Gastrocnemius medialis (tissue), 4 donors: ENCODE measurements around the gene PARP15. TPM values are rescaled to one million over a fixed set of nuclear protein-coding genes. Genes with fewer than 3 reads are reported as not detected.

Experiments
- ATAC-seq, 2 donors: fragments of 150-250 bp; one replicate each; pipeline ENCODE4 v1.9.1; 2016
- DNase-seq, 2 donors: peaks; one replicate each; pipeline ENCODE4 v3.0.0-alpha.2; 2019
- H3K27ac ChIP-seq, 4 donors: fragments of 200-600 bp; sonication (generic); 1 replicate in 1 of 4; 2 replicates in 3 of 4; pipeline ENCODE4 v1.5.1; 2016 to 2018; ENCODE audit warnings: mild to moderate bottlenecking in 2 of 4, moderate library complexity in 1 of 4
- H3K27me3 ChIP-seq, 3 donors: fragments of 200-600 bp; sonication (generic) in 2 of 3; 1 replicate in 1 of 3; 2 replicates in 2 of 3; pipeline versions ENCODE4 v1.5.1 to v1.6.0; 2016 to 2019; ENCODE audit warnings: mild to moderate bottlenecking in 1 of 3, moderate library complexity in 1 of 3
- H3K36me3 ChIP-seq, 2 donors: fragments of 200-600 bp; sonication (generic) in 1 of 2; one replicate each; pipeline ENCODE4 v1.5.1; 2017 to 2018
- H3K4me1 ChIP-seq, 2 donors: fragments of 200-600 bp; sonication (generic) in 1 of 2; one replicate each; pipeline ENCODE4 v1.5.1; 2016 to 2017; ENCODE audit warnings: mild to moderate bottlenecking in 2 of 2
- H3K4me3 ChIP-seq, 4 donors: fragments of 200-600 bp; sonication (generic) in 3 of 4; 1 replicate in 1 of 4; 2 replicates in 3 of 4; pipeline ENCODE4 v1.5.1; 2016 to 2019; ENCODE audit warnings: mild to moderate bottlenecking in 2 of 4
- H3K9me3 ChIP-seq, 3 donors: fragments of 200-600 bp; sonication (generic) in 2 of 3; 1 replicate in 1 of 3; 2 replicates in 2 of 3; pipeline ENCODE4 v1.5.1; 2016 to 2019
- CTCF ChIP-seq, 5 experiments: fragments of 450-650 bp in 3 of 5; fragments of 200-600 bp in 2 of 5; sonication (generic) in 2 of 5; IDR thresholded peaks in 4 of 5; conservative IDR thresholded peaks in 1 of 5; 1 replicate in 4 of 5; 2 replicates in 1 of 5; pipeline ENCODE4 v1.5.1; 2016 to 2019; ENCODE audit warnings: antibody characterized with exemption in 5 of 5, mild to moderate bottlenecking in 3 of 5, moderate library complexity in 3 of 5
- POLR2A ChIP-seq, 2 donors: fragments of 450-650 bp; IDR thresholded peaks; one replicate each; pipeline ENCODE4 v1.6.1; 2017; ENCODE audit warnings: antibody characterized with exemption in 2 of 2, mild to moderate bottlenecking in 2 of 2, moderate library complexity in 2 of 2
- in situ Hi-C, 4 donors: fragments of 200-750 bp; cut with MboI; loops; one replicate each; pipeline versions ENCODE4 v1.15.0 to v1.8.0; 2017; ENCODE audit warnings: low sequenced_read_pairs in 4 of 4
- intact Hi-C: fragments of 100-400 bp; cut with DNase I; formaldehyde crosslinking; loops from one replicate; pipeline ENCODE4 v1.15.1; 2023; ENCODE audit warnings: low total_unique reads
- total RNA-seq, 4 donors: library from RNA; depleted of rRNA; stranded (reverse); fragments of >200 nt; gene quantifications; one replicate each; pipeline versions ENCODE4 v1.1.0 to v1.2.3, GENCODE V29; 2016

PARP15 gene
- total RNA-seq, 4 donors from 2014 or later: 0.16 to 0.51 TPM; not detected in 2

GRCh38 chr3:122620399-122620798 is 42.9 kb downstream of the PARP15 start:
- H3K4me3 ChIP-seq: no peak overlapping the region
- TF ChIP-seq POLR2A (IDR thresholded peaks at IDR 0.05): no peak
- no peak for TF ChIP-seq CTCF (IDR thresholded peaks at IDR 0.05 in 4 of 5, conservative IDR thresholded peaks at IDR 0.05 in 1 of 5)
- in situ Hi-C loops (no loop called here), intact Hi-C loops (no loop called here)
- H3K27me3 ChIP-seq: no peaks in the 10 kb centered on the region
- H3K27ac ChIP-seq: no peak overlapping the region
- DNase-seq (no peak), ATAC-seq (no peak)
- H3K9me3 ChIP-seq: no peaks in the 10 kb centered on the region
- H3K36me3 ChIP-seq: no peaks in the 10 kb centered on the region
- H3K4me1 ChIP-seq: no peaks in the 10 kb centered on the region

- H3K4me3 ChIP-seq: no peak overlapping the region
- TF ChIP-seq CTCF (IDR thresholded peaks at IDR 0.05 in 4 of 5, conservative IDR thresholded peaks at IDR 0.05 in 1 of 5): no peak
- TF ChIP-seq POLR2A (IDR thresholded peaks at IDR 0.05): no peak
- no peaks in the 10 kb centered on the region for H3K4me1 ChIP-seq
- H3K36me3 ChIP-seq: no peaks in the 10 kb centered on the region
- no peak for DNase-seq
- intact Hi-C loops: no loop called here
- no peaks in the 10 kb centered on the region for H3K27me3 ChIP-seq
- in situ Hi-C loops: no loop called here
- no peak for ATAC-seq
- no peak overlapping the region for H3K27ac ChIP-seq
- H3K9me3 ChIP-seq: no peaks in the 10 kb centered on the region
Observed at GRCh38 chr3:122621112-122621511, 43.7 kb downstream of the PARP15 start.

- Histone ChIP-seq H3K9me3 (no peaks in the 10 kb centered on the region), H3K27me3 (no peaks in the 10 kb centered on the region), H3K4me3 (no peak overlapping the region), H3K36me3 (no peaks in the 10 kb centered on the region), H3K4me1 (no peaks in the 10 kb centered on the region), H3K27ac (no peak overlapping the region)
- ATAC-seq (no peak), DNase-seq (no peak)
- no peak for TF ChIP-seq POLR2A (IDR thresholded peaks at IDR 0.05)
- TF ChIP-seq CTCF (IDR thresholded peaks at IDR 0.05 in 4 of 5, conservative IDR thresholded peaks at IDR 0.05 in 1 of 5): no peak
- in situ Hi-C loops (no loop called here), intact Hi-C loops (no loop called here)
Observed at GRCh38 chr3:122623031-122623829, 45.8 kb downstream of the PARP15 start.

GRCh38 chr3:122626515-122627180 is 49.2 kb downstream of the PARP15 start:
- Histone ChIP-seq H3K4me1 (no peaks in the 10 kb centered on the region), H3K27ac (no peak overlapping the region), H3K9me3 (no peaks in the 10 kb centered on the region), H3K36me3 (no peaks in the 10 kb centered on the region), H3K4me3 (no peak overlapping the region), H3K27me3 (no peaks in the 10 kb centered on the region)
- no peak for ATAC-seq
- intact Hi-C loops (no loop called here), in situ Hi-C loops (no loop called here)
- no peak for DNase-seq
- no peak for TF ChIP-seq POLR2A (IDR thresholded peaks at IDR 0.05)

GRCh38 chr3:122627301-122627700 is 49.9 kb downstream of the PARP15 start:
- Histone ChIP-seq H3K4me1 (no peaks in the 10 kb centered on the region), H3K27ac (no peak overlapping the region), H3K4me3 (no peak overlapping the region), H3K9me3 (no peaks in the 10 kb centered on the region), H3K36me3 (no peaks in the 10 kb centered on the region), H3K27me3 (no peaks in the 10 kb centered on the region)
- in situ Hi-C loops: no loop called here
- DNase-seq (no peak), ATAC-seq (no peak)
- intact Hi-C loops: no loop called here
- TF ChIP-seq POLR2A (IDR thresholded peaks at IDR 0.05): no peak
- no peak for TF ChIP-seq CTCF (IDR thresholded peaks at IDR 0.05 in 4 of 5, conservative IDR thresholded peaks at IDR 0.05 in 1 of 5)
